Peyer's patch (tissue), 4 donors: ENCODE results near the gene NFKBIB. TPM values are rescaled to one million over a fixed set of nuclear protein-coding genes. Genes with fewer than 3 reads are reported as not detected.

Experiments used
- DNase-seq, 3 donors: peaks; one replicate each; pipeline ENCODE4 v3.0.0-alpha.2; 2017 to 2019
- H3K27ac ChIP-seq, 4 donors: fragments of 200-600 bp; sonication (generic); one replicate each; pipeline ENCODE4 v1.5.1; 2016 to 2019
- H3K27me3 ChIP-seq, 2 donors: fragments of 200-600 bp; sonication (generic); one replicate each; pipeline ENCODE4 v1.5.1; 2019
- H3K36me3 ChIP-seq, 3 donors: fragments of 200-600 bp; sonication (generic); one replicate each; pipeline ENCODE4 v1.5.1; 2016 to 2019
- H3K4me1 ChIP-seq, 4 donors: fragments of 200-600 bp; sonication (generic); one replicate each; pipeline ENCODE4 v1.5.1; 2016 to 2019
- H3K4me3 ChIP-seq, 4 donors: fragments of 200-600 bp; sonication (generic); 1 replicate in 3 of 4; 2 replicates in 1 of 4; pipeline ENCODE4 v1.5.1; 2016 to 2019; ENCODE audit warnings: mild to moderate bottlenecking in 1 of 4
- H3K9me3 ChIP-seq, 4 donors: fragments of 200-600 bp; sonication (generic); one replicate each; pipeline ENCODE4 v1.5.1; 2016 to 2019; ENCODE audit warnings: mild to moderate bottlenecking in 1 of 4
- POLR2A ChIP-seq, 2 donors: fragments of 450-650 bp; IDR thresholded peaks; one replicate each; pipeline ENCODE4 v1.5.1; 2017; ENCODE audit warnings: antibody characterized with exemption in 2 of 2, mild to moderate bottlenecking in 2 of 2, moderate library complexity in 2 of 2
- total RNA-seq, 4 donors: library from RNA; depleted of rRNA; stranded (reverse); fragments of >200 nt; gene quantifications; one replicate each; pipeline ENCODE4 v1.1.0, GENCODE V29; 2016
- TF ChIP-seq, protein P1 (sequence below), 6 experiments: fragments of 450-650 bp in 4 of 6; fragments of 200-600 bp in 2 of 6; sonication (generic) in 1 of 6; IDR thresholded peaks; one replicate each; pipeline ENCODE4 v1.5.1; 2017 to 2019; ENCODE audit warnings: antibody characterized with exemption in 6 of 6, mild to moderate bottlenecking in 3 of 6, moderate library complexity in 1 of 6

The NFKBIB gene
- total RNA-seq, 4 donors from 2014 or later, result 12.4 to 27.7 (median 22.8) TPM

GRCh38 chr19:38889803-38890202, 10.0 kb upstream of the NFKBIB start:
- DNase-seq, result no peak
- no peaks in the 10 kb centered on the region for H3K4me1 ChIP-seq
- H3K9me3 ChIP-seq, result no peaks in the 10 kb centered on the region
- H3K27ac ChIP-seq, result no peak overlapping the region
- H3K36me3 ChIP-seq, result peaks cover 0 to 42% (median 0%) of the 10 kb centered on the region in 3 donors
- TF ChIP-seq, protein P1, sequence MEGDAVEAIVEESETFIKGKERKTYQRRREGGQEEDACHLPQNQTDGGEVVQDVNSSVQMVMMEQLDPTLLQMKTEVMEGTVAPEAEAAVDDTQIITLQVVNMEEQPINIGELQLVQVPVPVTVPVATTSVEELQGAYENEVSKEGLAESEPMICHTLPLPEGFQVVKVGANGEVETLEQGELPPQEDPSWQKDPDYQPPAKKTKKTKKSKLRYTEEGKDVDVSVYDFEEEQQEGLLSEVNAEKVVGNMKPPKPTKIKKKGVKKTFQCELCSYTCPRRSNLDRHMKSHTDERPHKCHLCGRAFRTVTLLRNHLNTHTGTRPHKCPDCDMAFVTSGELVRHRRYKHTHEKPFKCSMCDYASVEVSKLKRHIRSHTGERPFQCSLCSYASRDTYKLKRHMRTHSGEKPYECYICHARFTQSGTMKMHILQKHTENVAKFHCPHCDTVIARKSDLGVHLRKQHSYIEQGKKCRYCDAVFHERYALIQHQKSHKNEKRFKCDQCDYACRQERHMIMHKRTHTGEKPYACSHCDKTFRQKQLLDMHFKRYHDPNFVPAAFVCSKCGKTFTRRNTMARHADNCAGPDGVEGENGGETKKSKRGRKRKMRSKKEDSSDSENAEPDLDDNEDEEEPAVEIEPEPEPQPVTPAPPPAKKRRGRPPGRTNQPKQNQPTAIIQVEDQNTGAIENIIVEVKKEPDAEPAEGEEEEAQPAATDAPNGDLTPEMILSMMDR (IDR thresholded peaks at IDR 0.05), result no peak
- TF ChIP-seq POLR2A (IDR thresholded peaks at IDR 0.05), result no peak
- no peak overlapping the region for H3K4me3 ChIP-seq
- no peaks in the 10 kb centered on the region for H3K27me3 ChIP-seq

DNA sequence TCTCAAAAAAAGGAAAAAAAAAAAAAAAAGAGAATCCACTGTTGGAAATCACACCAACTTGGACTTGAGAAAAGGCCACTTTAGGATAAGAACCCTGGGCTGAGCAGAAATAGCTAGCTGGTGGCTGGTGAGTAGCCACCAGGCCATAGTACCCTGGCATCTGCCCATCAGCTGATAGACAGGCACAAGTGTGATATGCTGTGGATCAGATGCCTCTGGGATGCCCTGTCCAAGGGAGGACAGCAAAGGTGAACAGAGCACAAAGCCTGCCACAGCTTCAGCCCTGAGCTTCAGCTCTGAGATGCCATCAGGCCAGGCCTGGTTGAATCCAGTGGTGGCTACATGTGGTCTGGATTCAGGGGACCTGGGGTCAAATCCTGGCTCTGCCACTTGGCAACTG, 9.1 kb upstream of the NFKBIB start:
- TF ChIP-seq, protein P1 (IDR thresholded peaks at IDR 0.05), result no peak
- TF ChIP-seq POLR2A (IDR thresholded peaks at IDR 0.05), result no peak
- Histone ChIP-seq H3K9me3 (no peaks in the 10 kb centered on the region), H3K36me3 (peaks cover 0 to 42% (median 0%) of the 10 kb centered on the region in 3 donors)

GRCh38 chr19:38891771-38892170, 8.0 kb upstream of the NFKBIB start:
- H3K36me3 ChIP-seq, result peaks cover 0 to 42% (median 0%) of the 10 kb centered on the region in 3 donors
- H3K4me3 ChIP-seq, result no peak overlapping the region
- H3K4me1 ChIP-seq, result no peaks in the 10 kb centered on the region
- no peaks in the 10 kb centered on the region for H3K27me3 ChIP-seq
- no peaks in the 10 kb centered on the region for H3K9me3 ChIP-seq
- no peak overlapping the region for H3K27ac ChIP-seq
- TF ChIP-seq, protein P1 (IDR thresholded peaks at IDR 0.05), result no peak
- TF ChIP-seq POLR2A (IDR thresholded peaks at IDR 0.05), result no peak
- no peak for DNase-seq

More for the DNA sequence above, 9.1 kb upstream of the NFKBIB start:
- Histone ChIP-seq H3K27me3 (no peaks in the 10 kb centered on the region), H3K4me3 (no peak overlapping the region), H3K27ac (no peak overlapping the region), H3K4me1 (no peaks in the 10 kb centered on the region)
- DNase-seq, result no peak

- TF ChIP-seq, protein P1 (IDR thresholded peaks at IDR 0.05), result no peak
- no peak for TF ChIP-seq POLR2A (IDR thresholded peaks at IDR 0.05)
- Histone ChIP-seq H3K4me3 (no peak overlapping the region), H3K9me3 (no peaks in the 10 kb centered on the region), H3K36me3 (peaks cover 0 to 39% (median 0%) of the 10 kb centered on the region in 3 donors), H3K27me3 (no peaks in the 10 kb centered on the region), H3K4me1 (no peaks in the 10 kb centered on the region), H3K27ac (no peak overlapping the region)
- no peak for DNase-seq
Observed at GRCh38 chr19:38892841-38893240, 6.9 kb upstream of the NFKBIB start.

DNA sequence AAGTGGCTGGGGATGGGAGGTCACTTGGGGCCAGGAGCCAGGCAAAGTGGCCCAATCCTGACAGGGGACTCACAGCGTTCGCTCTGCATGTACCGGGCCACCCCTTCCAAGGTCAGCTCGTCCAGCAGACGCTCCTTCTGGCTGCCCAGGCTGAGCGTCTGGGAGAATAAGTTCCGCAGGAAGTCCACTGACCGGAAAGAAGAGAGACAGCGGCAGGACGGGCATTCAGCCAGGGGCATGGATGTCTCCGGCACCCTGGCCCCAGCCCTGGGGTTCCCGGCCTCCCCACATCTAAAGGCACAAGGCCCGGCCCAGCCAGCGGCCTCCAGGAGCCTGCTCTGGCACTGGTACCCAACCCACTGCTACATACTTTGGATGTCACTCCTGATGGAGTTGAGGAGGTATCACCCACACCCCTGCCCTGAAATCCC, 6.4 kb upstream of the NFKBIB start:
- H3K27ac ChIP-seq, result no peak overlapping the region
- H3K4me3 ChIP-seq, result no peak overlapping the region
- peaks cover 0 to 5% (median under 1%) of the 10 kb centered on the region in 4 donors for H3K4me1 ChIP-seq
- TF ChIP-seq POLR2A (IDR thresholded peaks at IDR 0.05), result no peak
- TF ChIP-seq, protein P1 (IDR thresholded peaks at IDR 0.05), result no peak
- H3K27me3 ChIP-seq, result no peaks in the 10 kb centered on the region
- H3K36me3 ChIP-seq, result peaks cover 0 to 34% (median 0%) of the 10 kb centered on the region in 3 donors
- no peaks in the 10 kb centered on the region for H3K9me3 ChIP-seq
- no peak for DNase-seq

DNA sequence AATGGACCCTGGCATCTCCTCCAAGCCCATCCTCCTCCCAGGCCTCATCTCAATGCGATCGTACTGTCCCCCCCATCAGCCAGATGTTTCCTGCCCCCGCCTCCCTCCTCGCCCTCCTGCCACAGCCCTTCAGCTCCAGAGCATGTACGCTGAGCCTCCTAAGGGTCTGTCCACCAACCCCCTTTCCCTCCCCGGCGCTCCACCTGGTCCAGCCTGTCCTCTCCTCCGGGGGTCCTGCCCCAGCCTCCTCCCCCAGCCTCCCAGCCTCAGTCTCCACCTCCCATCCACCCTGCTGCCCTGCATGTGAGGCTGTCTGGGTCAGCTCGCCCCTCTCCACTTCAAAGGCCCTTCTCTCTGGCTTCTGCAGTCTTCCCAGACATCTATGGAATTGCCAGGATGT, 4.8 kb upstream of the NFKBIB start:
- Histone ChIP-seq H3K4me1 (peaks cover 0 to 11% (median 3%) of the 10 kb centered on the region in 4 donors), H3K36me3 (peaks cover 0 to 18% (median 0%) of the 10 kb centered on the region in 3 donors), H3K27me3 (no peaks in the 10 kb centered on the region), H3K4me3 (no peak overlapping the region), H3K27ac (no peak overlapping the region), H3K9me3 (no peaks in the 10 kb centered on the region)
- no peak for TF ChIP-seq POLR2A (IDR thresholded peaks at IDR 0.05)
- TF ChIP-seq, protein P1 (IDR thresholded peaks at IDR 0.05), result no peak
- DNase-seq, result no peak
